ENCODE measurements around the gene SLC39A5.
"Not testable (repeated sequence)": the region's sequence is repeated elsewhere in the genome, so short reads cannot be mapped to it uniquely, and the experiment has no call there.

SLC39A5 gene

GRCh38 chr12:56282030-56282429 is 52.2 kb downstream of the SLC39A5 start:
- Histone ChIP-seq H3K9ac (ENCODE audit: low read length) (no peak overlapping the region), H3K4me3 (ENCODE audit: low read depth, low read length) (no peak overlapping the region), H3K27ac (ENCODE audit: low read depth, low read length) (no peak overlapping the region), H3K4me1 (ENCODE audit: control insufficient read depth, insufficient read depth, low read length) (no peaks in the 10 kb centered on the region), H3K27me3 (ENCODE audit: control insufficient read depth, insufficient read depth, low read length) (no peaks in the 10 kb centered on the region), H3K9me3 (ENCODE audit: control insufficient read depth, insufficient read depth, low read depth, low read length) (no peaks in the 10 kb centered on the region), H3K36me3 (ENCODE audit: control insufficient read depth, insufficient read depth, low read length) (peaks cover 79% of the 10 kb centered on the region)

- Histone ChIP-seq H3K27ac (ENCODE audit: low read depth, low read length) (no peak overlapping the region), H3K9ac (ENCODE audit: low read length) (no peak overlapping the region), H3K27me3 (ENCODE audit: control insufficient read depth, insufficient read depth, low read length) (no peaks in the 10 kb centered on the region), H3K36me3 (ENCODE audit: control insufficient read depth, insufficient read depth, low read length) (peaks cover 79% of the 10 kb centered on the region), H3K4me1 (ENCODE audit: control insufficient read depth, insufficient read depth, low read length) (no peaks in the 10 kb centered on the region), H3K4me3 (ENCODE audit: low read depth, low read length) (no peak overlapping the region), H3K9me3 (ENCODE audit: control insufficient read depth, insufficient read depth, low read depth, low read length) (no peaks in the 10 kb centered on the region)
Measured at GRCh38 chr12:56282579-56282978, 52.7 kb downstream of the SLC39A5 start.

DNA sequence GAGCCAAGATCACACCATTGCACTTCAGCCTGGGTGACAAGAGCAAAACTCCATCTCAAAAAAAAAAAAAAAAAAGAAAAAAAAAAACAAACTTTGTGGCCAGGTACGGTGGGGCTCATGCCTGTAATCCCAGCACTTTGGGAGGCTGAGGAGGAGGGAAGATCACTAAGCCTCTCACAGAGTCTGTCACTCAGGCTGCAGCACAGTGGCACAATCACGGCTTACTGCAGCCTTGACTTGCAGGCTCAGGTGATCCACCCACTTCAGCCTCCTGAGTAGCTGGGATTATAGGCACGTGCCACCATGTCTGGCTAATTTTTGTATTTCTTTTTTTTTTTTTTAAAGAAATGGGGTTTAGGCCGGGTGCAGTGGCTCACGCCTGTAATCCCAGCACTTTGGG is 54.4 kb downstream of the SLC39A5 start:
- H3K9me3 ChIP-seq (ENCODE audit: control insufficient read depth, insufficient read depth, low read depth, low read length); H3K27ac ChIP-seq (ENCODE audit: low read depth, low read length); H3K4me3 ChIP-seq (ENCODE audit: low read depth, low read length); H3K27me3 ChIP-seq (ENCODE audit: control insufficient read depth, insufficient read depth, low read length); H3K9ac ChIP-seq (ENCODE audit: low read length); H3K4me1 ChIP-seq (ENCODE audit: control insufficient read depth, insufficient read depth, low read length): not testable (repeated sequence)
- peaks cover 65% of the 10 kb centered on the region for H3K36me3 ChIP-seq (ENCODE audit: control insufficient read depth, insufficient read depth, low read length)

DNA sequence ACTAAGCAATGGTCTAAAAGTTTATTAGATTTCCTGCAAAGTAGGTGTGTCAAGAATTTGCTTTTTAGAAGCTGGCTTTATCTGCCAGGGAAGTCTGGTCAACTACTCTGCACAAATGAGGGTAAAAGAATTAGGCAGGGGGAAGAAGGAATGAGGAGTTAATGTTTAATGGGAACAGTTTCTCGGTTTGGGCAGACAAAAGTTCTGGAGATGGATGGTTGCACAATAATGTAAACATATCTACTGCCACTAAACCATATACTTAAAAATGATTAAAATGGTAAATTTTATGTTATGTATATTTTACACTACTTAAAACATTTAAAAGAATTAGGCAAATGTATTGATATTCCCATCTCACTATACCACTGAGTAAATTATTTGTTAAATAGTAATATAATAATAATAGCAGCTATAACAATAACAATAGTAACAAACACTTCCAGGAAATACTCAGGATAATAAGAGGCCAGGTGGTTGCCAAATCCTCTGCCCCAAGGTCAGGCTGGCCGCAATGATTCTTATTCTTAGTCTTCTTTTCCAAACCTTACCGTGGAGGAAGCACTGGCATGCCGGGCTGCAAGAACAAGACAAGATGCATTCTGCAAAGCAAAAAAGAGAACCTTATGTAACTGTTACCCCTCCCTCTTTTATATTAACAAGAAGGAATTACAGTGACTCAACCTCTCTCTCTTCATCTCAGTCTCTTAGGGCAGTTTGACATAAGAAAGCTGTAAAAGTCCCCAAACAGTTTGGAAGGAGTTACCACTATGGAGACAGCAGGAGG is 56.4 kb downstream of the SLC39A5 start:
- Histone ChIP-seq H3K36me3 (ENCODE audit: control insufficient read depth, insufficient read depth, low read length) (peaks cover 58% of the 10 kb centered on the region), H3K9ac (ENCODE audit: low read length) (no peak overlapping the region), H3K9me3 (ENCODE audit: control insufficient read depth, insufficient read depth, low read depth, low read length) (no peaks in the 10 kb centered on the region), H3K4me3 (ENCODE audit: low read depth, low read length) (no peak overlapping the region), H3K4me1 (ENCODE audit: control insufficient read depth, insufficient read depth, low read length) (peaks cover under 1% of the 10 kb centered on the region; the same call in 1 of the 2 replicates), H3K27me3 (ENCODE audit: control insufficient read depth, insufficient read depth, low read length) (no peaks in the 10 kb centered on the region), H3K27ac (ENCODE audit: low read depth, low read length) (no peak overlapping the region; the same call in 1 of the 2 replicates)
